H1 (cell line): Measurements from ENCODE around the gene GCK.

ENCODE experiments used
- ATF2 ChIP-seq: IDR thresholded peaks from 2 replicates; pipeline ENCODE4 v1.6.1; 2012; ENCODE audit warnings: low read length, inconsistent platforms
- JUND ChIP-seq: IDR thresholded peaks from 2 replicates; pipeline ENCODE4 v1.6.1; 2011; ENCODE audit warnings: mild to moderate bottlenecking, improper control_type of control experiment, low read length
- SP1 ChIP-seq: IDR thresholded peaks from 2 replicates; pipeline ENCODE4 v1.6.1; 2011; ENCODE audit warnings: low read depth, low read length

DNA sequence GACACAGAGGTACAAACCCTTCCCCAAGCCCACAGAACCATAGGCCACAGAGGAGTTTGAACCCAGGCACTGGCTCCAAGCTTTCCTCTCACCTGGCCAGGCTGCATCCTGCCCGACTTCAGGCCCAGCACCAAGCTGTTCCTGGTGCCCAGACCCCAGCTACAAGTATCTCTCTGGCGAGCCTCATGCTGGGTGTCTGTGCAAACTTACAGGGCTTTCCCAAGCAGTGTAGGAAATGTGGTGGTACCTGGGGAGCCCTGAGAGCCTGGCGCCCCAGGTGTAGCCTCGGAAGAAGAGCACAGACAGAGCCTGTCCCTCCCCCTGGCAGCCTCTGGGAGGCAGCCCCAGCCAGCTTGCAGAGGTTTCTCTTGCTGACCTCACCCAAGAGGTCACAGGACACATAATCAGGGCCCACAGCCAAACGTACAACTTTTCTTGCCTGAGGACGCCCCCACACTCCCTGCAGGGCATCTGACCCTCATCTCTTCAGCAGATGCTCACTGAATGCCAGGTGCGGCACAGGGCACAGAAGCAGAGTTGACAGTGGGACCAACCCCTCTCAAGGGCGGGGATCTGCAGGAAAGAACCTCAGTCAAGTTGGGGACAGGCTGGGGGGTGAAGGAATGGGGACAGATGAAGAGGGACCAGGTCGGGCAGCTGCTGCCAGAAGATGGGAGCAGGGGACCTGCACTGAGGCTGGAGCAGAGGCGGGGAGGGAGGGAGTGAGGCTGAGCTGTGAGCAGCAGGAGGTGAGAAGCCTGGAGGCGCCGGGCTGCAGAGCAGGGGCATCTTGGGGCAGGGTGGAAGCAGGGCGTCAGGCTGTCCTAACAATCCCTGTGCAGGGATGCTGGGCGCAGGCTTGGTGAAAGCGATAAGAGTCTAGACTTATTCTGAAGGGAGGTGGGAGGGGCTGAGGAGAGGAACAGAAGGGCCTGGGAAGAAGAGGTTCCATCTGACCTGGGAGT is 31.8 kb downstream of the GCK start:
- TF ChIP-seq JUND (no peak), SP1 (no peak), ATF2 (no peak)
